ENCODE measurements around the gene SGSH. TPM values are rescaled to one million over a fixed set of nuclear protein-coding genes. Genes with fewer than 3 reads are reported as not detected.

Gene SGSH
- total RNA-seq (2014; rRNA removed; shearing (Covaris generic); ENCODE audit: low replicate concordance) = 18.7 and 23.6 TPM in 2 replicates

DNA sequence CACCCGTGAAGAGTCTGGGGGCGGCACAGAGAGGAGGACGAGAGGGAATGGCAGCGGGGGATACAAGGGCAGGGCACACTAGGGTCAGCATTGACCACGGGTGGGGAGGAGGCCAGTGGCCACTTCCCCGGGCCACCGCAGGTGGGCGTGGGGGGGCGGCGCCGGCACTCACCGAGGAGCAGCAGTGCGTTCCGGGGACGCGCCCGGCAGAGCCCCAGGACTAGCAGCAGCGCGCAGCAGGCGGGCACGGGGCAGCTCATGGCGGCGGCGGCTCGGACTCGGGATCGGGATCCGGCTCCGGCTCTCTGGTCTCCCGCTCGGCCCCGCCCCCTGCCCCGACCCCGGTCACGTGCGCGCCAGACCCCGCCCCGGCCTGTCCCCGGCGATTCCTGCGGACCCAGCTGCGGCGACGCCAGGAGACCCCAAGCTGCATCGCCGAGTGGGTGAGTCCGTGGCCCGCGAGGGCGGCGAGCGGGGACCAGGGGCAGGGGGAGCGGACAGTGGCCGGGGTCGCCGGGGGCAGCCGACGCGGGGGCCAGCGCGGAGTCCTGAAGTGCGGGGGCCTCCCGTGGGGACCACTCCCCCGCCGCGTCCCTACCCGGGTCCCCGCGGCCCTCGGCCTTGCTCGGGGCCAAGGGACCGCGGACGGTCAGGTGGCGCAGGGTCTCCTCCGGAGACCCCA, at the start of gene SGSH, which contains the start of gene SLC26A11:
SGSH (minus strand) TSS at position 280 of the 682 bp plus-strand sequence; CDS start at position 260, 20 bp downstream.
SLC26A11 (plus strand) TSS at position 374 of the 682 bp plus-strand sequence. CDS start 1,134 bp downstream, outside the sequence.
- H3K4me3 ChIP-seq = peak within 1 kb of the TSS; percentile 98

DNA sequence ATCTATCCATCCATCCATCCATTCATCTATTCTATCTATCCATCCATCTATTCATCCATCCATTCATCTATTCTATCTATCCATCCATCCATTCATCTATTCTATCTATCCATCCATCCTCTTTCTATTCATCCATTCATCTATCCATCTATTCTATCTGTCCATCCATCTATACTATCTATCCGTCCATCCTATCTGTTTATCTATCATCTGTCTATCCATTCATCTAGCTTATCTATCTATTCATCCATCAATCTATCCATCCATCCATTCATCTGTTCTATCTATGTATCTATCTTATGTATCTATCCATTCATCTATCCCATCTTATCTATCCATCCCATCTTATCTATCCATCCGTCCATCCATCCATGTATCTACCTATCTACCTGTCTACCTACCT, 49.3 kb upstream of the SGSH start:
- no peak overlapping the region for H3K4me3 ChIP-seq
- H3K36me3 ChIP-seq = peaks cover 55% of the 10 kb centered on the region
- 0 out of 2 replicates have a peak, but pooled peaks cover 2% of the 10 kb centered on the region for H3K9me3 ChIP-seq
- H3K27me3 ChIP-seq = no peaks in the 10 kb centered on the region
- DNase-seq = no peak

More for the DNA sequence above, at the start of gene SGSH, which contains the start of gene SLC26A11:
- peak; percentile 87 for DNase-seq
- Histone ChIP-seq H3K9me3 (no peaks in the 10 kb centered on the region), H3K36me3 (peaks cover 31% of the 10 kb centered on the region), H3K27me3 (no peaks in the 10 kb centered on the region)

DNA sequence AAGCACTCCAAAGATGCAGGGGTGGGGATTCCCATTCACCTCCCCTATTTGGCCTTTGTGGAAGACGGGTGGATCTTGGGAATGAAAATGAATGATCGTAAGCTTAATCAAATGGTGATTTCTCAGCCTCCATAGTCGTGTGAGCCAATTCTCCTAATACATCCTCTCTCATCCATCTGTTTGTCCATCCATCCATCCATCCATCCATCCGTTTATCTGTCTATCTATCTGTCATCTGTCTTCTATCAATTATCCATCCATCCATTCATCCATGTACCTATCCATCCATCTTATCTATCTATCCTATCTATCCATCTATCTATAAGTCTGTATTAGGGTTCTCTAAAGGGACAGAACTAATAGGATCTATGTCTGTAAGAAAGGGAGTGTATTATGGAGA, 48.3 kb upstream of the SGSH start:
- Histone ChIP-seq H3K27me3 (no peaks in the 10 kb centered on the region), H3K9me3 (0 out of 2 replicates have a peak, but pooled peaks cover 2% of the 10 kb centered on the region), H3K4me3 (no peak overlapping the region), H3K36me3 (peaks cover 64% of the 10 kb centered on the region)
- DNase-seq = no peak

DNA sequence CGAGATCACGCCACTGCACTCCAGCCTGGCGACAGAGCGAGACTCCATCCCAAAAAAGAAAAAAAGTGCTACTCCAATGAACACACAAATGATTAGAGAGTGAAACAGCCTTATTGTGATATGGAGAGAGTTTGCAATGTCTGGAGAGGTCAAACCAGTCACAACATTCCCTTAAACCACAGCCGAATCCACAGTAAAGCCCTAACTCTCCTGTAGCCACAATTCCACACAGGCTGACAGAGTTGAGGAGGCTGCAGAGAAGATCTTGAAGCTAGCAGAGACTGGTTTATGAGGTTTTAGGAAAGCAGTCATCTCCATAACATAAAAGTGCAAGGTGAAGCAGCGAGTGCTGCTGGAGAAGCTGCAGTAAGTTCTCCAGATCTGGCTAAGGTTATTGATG, 47.3 kb upstream of the SGSH start:
- Histone ChIP-seq H3K27me3 (no peaks in the 10 kb centered on the region), H3K4me3 (no peak overlapping the region), H3K36me3 (peaks cover 66% of the 10 kb centered on the region), H3K9me3 (0 out of 2 replicates have a peak, but pooled peaks cover 2% of the 10 kb centered on the region)
- DNase-seq = no peak

DNA sequence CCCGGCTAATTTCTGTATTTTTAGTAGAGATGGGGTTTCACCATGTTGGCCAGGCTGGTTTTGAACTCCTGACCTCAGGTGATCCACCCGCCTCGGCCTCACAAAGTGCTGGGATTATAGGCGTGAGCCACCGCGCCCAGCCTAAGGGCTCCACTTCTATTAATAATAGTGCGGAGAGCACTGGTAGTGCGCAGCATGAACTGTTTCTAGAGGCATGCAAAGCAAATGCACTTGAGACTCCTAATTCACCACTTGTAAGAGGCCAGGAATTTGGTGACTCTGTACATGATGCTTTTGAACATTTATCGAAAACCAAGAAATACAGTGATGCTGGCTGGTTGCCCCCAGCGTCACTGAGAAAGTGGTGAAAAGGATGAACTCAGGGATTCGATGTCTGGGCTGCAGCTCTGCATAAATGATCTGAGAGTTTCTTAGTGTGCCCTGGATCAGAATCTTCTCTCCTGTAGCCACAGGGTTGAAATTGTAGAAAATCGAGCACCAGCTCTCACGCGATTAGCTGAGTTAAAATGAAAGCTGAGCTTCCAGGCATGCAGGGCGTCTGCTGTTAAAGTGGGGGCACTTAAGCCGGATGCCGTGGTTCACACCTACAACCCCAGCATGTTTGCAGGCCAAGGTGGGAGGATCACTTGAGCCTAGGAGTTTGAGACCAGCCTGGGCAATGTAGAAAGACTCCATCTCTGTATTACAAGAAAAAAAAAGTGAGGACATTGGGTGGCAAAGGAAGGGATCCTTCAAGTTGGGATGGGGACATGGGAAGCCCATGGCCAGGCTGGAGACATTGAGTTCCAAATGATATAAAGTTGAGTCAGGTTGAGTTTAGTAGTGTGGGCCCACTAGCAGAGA, 45.3 kb upstream of the SGSH start:
- Histone ChIP-seq H3K36me3 (peaks cover 56% of the 10 kb centered on the region), H3K4me3 (no peak overlapping the region), H3K9me3 (no peaks in the 10 kb centered on the region), H3K27me3 (no peaks in the 10 kb centered on the region)
- DNase-seq = no peak

DNA sequence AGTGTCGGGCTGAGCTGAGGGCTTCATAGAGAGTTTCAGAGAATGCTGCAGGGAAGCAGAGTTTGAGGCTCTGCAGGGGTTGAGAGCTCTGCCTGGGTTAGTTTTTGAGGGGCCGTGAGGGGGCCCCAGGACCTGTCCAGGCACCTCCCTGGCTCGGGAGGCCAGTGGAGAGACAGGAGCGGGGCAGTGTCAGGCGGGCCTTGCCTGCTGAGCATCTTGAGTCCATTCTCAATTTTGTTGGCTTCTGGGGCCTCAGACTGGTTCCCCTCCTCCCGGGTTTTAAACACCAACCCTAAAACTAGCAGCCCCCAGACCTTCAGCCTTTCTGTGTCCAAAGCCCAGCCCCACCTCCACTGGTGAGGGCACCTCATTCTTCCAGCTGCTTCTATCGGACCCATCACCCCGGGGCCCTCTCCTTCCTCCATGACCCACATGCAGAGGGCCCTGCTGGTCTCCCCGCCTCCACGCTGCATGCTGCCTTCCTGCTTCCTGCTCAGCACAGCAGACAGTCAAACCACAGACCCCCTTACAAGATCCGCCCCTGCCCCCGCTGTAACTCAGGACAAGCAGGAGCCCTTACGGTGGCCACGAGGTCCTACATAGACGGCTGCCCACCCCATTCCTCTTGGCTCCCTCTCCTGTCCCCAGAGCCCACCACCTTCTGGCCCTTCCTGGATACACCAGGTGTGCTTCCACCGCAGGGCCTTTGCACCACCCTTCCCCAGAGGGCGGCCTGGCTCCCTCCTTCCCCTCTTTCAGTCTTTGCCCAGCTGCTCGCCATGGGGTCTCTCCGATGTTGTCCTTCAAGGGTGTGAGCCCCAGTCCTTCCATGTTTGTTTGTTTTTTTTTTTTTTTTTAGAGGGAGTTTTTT, 44.3 kb upstream of the SGSH start:
- Histone ChIP-seq H3K27me3 (no peaks in the 10 kb centered on the region), H3K4me3 (no peak overlapping the region), H3K9me3 (no peaks in the 10 kb centered on the region), H3K36me3 (peaks cover 51% of the 10 kb centered on the region)
- DNase-seq = no peak

DNA sequence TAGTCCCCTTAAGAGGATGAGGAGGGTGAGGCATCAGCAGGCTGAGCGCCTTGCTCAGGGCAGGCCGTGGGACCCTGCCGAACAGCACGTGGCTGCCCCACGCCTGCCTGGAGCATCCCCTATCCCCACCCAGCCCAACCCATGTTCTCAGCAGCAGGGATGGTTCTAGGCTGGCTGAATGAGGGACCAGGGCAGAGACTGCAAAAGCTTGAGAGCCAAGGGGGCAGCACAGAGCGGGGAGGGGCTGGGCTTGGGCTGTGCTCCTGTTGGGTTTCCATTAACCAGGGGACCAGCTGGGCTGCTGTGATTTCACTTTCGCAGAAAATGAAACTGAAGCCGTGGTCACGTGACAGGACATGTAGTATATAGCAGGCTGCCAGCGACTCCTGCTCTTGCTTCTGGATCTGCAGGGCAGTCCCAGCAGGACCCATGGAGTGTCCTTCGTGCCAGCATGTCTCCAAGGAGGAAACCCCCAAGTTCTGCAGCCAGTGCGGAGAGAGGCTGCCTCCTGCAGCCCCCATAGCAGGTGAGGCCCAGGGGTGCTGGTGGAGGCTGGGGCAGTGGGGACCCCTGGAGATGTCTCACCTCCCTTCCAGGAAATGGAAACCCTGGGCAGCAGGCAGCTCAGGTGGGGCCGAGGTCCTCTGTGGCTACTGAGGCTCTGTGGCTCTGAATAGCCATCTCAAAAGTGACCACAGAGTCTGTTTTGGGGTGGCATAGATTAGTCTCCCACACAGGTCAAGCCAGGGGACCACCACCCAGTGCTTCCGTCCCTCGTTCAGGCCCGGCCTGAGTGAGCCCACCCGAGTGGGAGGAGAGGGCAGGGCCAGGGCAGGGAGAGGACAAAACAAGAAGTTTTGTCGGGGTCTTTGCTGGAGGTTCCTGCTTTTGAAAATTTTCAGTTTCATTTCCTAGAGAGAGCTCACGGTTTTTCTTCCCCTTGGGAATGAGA, 43.4 kb upstream of the SGSH start:
- DNase-seq = no peak
- Histone ChIP-seq H3K9me3 (no peaks in the 10 kb centered on the region), H3K4me3 (no peak overlapping the region), H3K27me3 (no peaks in the 10 kb centered on the region), H3K36me3 (peaks cover 42% of the 10 kb centered on the region)

DNA sequence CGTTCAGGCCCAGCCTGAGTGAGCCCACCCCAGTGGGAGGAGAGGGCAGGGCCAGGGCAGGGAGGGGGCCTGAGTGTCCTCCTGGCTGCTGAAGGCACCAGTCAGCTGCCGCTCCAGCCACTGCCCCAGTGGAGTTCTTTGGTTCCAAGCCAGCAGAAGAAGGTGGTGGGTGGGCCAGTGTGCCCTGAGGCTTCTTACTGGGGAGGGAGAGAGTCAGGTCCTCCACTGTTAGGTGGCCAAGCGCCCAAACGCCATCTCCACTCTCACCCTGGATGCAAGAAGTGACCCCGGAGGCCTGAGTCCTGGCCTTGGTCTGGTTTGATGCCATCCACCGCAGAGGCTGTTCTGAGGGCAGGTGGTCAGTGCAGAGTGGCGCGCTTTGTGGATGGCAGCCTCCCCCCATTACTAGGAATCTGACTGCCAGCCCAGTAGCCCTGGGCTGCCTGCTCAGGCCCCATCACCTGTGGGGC, 42.7 kb upstream of the SGSH start:
- H3K36me3 ChIP-seq = peaks cover 38% of the 10 kb centered on the region
- H3K27me3 ChIP-seq = no peaks in the 10 kb centered on the region
- no peak for DNase-seq
- no peak overlapping the region for H3K4me3 ChIP-seq
- no peaks in the 10 kb centered on the region for H3K9me3 ChIP-seq

DNA sequence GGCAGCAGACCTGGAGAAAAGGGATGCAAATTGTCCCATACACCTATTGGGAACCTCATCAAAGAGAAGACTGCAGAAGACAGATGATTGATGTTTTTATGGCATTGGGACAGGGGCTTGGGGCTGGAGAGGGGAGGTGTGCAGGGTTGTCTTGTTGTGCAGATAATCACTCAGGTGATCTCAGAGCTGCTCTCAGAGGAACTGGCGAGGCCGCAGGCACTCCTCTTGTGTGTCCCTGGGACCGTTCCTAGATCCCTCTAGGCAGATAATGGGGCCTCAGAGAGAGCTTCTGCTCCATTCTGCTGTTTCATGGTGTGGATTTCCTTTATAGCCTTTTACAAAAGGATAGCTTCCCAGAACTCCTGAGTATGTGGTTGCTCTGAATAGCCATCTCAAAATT, 42.2 kb upstream of the SGSH start:
- Histone ChIP-seq H3K36me3 (peaks cover 35% of the 10 kb centered on the region), H3K9me3 (no peaks in the 10 kb centered on the region), H3K4me3 (no peak overlapping the region)

DNA sequence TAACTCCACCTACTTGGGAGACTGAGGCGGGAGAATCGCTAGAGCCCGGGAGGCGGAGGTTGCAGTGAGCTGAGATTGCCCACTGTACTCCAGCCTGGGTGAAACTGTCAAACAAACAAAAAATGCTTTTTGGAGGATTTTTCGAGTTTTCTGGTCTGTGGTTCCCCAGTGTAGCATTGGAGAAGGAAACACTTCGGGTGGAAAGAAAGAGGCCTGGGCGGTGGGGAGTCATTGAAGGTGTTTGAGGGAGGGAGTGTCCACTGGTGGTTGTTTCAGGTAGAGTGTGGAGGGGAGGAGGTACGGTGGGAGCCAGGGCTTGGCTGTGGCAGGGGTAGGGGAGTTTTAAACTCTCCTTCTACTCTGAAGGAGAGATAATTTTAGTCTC, 41.8 kb upstream of the SGSH start:
- Histone ChIP-seq H3K9me3 (no peaks in the 10 kb centered on the region), H3K36me3 (peaks cover 34% of the 10 kb centered on the region), H3K27me3 (no peaks in the 10 kb centered on the region), H3K4me3 (peak overlapping the region; percentile 82)
- DNase-seq = no peak

More for the DNA sequence above, 42.2 kb upstream of the SGSH start:
- DNase-seq = no peak
- no peaks in the 10 kb centered on the region for H3K27me3 ChIP-seq

DNA sequence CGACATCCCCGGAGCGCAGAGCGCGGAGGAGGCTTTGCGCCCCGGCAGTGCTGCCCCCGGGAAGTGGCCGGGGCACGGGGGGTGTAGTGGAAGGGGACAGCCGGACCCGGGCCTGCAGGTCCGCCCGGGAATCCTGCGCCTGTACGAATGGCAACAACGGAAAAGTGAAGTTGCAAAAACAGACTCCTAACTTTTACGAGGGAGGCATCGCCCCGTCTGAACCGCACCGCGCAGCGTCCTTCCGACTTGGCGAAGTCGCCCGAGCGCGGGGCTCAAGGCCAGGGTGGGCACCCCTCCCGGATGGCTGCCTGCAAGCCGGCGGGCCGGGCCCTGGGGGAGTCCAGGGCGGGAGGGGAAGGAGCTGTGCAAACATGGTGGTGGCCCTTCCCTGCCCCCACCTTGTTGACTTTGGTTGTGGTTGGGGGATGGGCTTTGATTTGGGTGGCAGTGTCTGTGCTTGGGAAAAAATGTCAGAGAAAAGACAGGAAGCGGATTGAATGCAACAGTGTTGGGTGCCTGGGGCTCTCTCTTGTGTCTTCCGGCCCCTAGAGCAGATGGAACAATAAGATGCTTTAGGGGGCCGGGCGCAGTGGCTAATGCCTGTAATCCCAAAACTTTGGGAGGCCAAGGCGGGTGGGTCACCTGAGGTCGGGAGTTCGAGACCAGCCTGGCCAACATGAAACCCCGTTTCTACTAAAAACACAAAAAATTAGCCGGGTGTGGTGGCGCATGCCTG, 41.2 kb upstream of the SGSH start:
- DNase-seq = peak; percentile 40
- no peaks in the 10 kb centered on the region for H3K27me3 ChIP-seq
- H3K4me3 ChIP-seq = peak overlapping the region; percentile 82
- H3K9me3 ChIP-seq = no peaks in the 10 kb centered on the region
- peaks cover 28% of the 10 kb centered on the region for H3K36me3 ChIP-seq

DNA sequence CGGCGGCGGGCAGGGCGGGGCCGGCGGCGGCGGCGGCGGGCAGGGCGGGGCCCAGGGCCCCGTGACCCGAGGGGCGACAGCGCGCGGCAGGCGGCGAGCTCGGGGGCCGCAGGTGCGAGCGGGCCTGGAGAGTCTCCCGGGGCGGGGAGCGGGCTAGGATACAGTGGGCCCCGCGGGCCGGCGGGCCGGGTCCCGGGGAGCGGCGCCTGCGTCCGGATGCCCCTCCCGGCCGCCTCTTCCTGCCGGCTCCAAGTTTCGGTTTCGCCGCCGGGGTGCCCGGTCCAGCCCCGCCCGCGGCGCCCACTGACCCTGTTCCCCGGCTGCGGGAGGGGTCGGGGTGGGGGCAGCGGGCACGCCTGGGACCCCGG, 40.6 kb upstream of the SGSH start, which contains the start of gene RNF213:
RNF213 (plus strand) TSS at position 62 of the 368 bp plus-strand sequence. CDS start 2,830 bp downstream, outside the sequence.
- peaks cover 23% of the 10 kb centered on the region for H3K36me3 ChIP-seq

DNA sequence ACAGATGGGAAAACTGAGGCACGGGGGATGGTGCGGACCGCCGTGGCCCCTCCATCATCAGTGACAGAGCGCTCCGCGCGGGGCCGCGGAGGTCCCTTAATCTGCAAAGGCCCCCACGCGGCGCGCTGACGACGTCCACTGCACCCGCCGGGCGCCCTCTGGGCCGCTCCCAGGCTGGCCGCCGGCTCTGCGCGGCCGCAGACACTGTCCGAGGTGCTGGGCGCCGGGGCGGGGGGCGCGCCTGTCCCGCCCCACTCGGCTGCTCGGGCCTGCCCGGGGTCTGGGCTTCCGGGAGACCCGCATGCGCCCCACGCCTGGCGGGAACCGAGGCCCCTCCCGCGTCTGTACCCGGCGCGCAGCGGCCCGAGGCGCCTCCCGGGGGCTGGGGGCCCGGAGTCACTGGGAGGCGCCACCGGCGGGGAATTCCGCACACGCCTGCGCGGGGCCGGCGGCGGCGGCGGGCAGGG, 40.0 kb upstream of the SGSH start:
- Histone ChIP-seq H3K4me3 (peak overlapping the region; percentile 57), H3K36me3 (peaks cover 16% of the 10 kb centered on the region), H3K9me3 (no peaks in the 10 kb centered on the region), H3K27me3 (no peaks in the 10 kb centered on the region)
- DNase-seq = peak; percentile 85

More for the DNA sequence above, 40.6 kb upstream of the SGSH start, which contains the start of gene RNF213:
- peak; percentile 54 for DNase-seq
- Histone ChIP-seq H3K27me3 (no peaks in the 10 kb centered on the region), H3K9me3 (no peaks in the 10 kb centered on the region), H3K4me3 (peak within 1 kb of the TSS; percentile 82)

DNA sequence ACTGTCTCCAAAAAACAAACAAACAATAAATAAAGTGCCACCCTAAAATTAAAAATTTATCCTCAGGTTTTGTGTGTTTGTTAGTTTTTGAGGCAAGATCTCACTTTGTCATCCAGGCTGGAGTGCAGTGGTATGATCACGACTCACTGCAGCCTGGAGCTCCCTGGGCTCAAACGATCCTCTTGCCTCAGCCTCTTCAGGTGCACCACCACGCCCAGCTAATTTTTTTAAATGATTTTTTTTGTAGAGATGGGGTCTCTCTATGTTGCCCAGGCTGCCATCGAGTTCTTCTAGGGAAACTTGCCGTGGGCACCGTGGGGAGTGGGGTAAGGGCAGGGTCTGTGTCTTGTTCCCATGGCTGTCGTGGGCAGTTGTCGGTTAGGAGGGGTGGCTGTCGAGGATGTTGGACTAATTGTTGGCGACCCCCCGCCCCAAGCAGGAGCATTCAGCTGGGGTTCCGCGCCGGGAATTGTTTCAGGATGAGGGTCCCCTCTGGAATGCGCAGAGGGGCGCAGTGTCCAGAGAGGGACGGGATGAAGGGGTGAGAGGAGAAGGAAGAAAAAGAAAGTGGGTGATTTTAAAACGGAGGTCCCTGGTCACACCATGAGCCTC, 39.4 kb upstream of the SGSH start:
- H3K27me3 ChIP-seq = no peaks in the 10 kb centered on the region
- DNase-seq = peak; percentile 41

More for the DNA sequence above, 39.4 kb upstream of the SGSH start:
- Histone ChIP-seq H3K36me3 (peaks cover 13% of the 10 kb centered on the region), H3K9me3 (no peaks in the 10 kb centered on the region), H3K4me3 (peak overlapping the region; percentile 57)
